Measurements from ENCODE around the gene EBLN1.
"Not testable (repeated sequence)": the region's sequence is repeated elsewhere in the genome, so short reads cannot be mapped to it uniquely, and the experiment has no call there.

EBLN1 gene

DNA sequence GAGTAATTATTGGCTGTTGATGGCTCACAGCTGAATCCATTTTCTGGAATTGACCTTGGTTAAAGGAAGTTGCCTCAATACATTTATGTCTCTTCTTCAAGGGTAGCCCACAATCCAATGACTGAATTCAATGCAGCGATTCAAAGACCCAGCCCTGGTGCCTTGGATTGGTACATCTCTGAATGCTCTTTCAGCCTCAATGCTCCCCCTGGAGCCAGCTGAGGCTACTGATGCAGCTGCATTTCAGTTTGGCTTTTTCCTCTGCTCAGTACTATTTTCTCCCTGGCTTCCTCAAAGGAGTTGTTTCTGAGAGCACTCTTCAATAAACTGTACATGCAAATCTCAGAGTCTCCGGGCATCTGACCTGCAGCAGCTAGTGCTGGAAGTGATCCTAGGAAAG, 633 bp upstream of the EBLN1 start:
- Mint-ChIP-seq H3K9me3 (no peaks in the 10 kb centered on the region), H3K36me3 (ENCODE audit: insufficient read depth) (no peaks in the 10 kb centered on the region), H3K4me1 (no peaks in the 10 kb centered on the region), H3K4me3 (no peak overlapping the region), H3K27me3 (peaks cover 48% of the 10 kb centered on the region), H3K27ac (ENCODE audit: low read depth) (no peak overlapping the region)
- ATAC-seq (replicated peaks; ENCODE audit: extremely low read depth, poor library complexity, severe bottlenecking) (no peak), DNase-seq (ENCODE audit: low spot score in 2 of 2) (no peak)

- ATAC-seq (replicated peaks; ENCODE audit: extremely low read depth, poor library complexity, severe bottlenecking); H3K36me3 Mint-ChIP-seq (ENCODE audit: insufficient read depth); H3K9me3 Mint-ChIP-seq; DNase-seq (ENCODE audit: low spot score in 2 of 2); H3K27ac Mint-ChIP-seq (ENCODE audit: low read depth); H3K4me1 Mint-ChIP-seq; H3K4me3 Mint-ChIP-seq: not testable (repeated sequence)
- H3K27me3 Mint-ChIP-seq = peaks cover 40% of the 10 kb centered on the region
Measured at GRCh38 chr10:22217084-22217483, 731 bp downstream of the EBLN1 start.

DNA sequence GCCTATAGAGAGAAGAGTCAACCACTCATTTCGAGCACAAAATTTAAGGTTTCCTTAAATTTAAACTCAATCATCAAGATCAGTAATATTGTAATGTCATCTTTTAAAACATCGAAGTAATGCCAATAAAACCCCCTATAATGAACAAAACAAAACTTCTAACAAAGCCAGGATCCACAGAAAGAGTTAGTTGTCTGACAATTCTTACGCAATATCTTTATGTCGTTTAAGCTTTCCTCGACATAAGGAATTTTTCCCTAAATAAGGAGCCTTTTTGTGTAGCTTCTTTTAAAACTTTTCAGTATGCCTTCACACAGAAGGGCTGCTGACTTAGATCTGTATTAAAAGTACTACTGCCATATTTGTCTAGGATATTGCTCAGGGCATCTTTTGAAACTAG, 7.5 kb downstream of the EBLN1 start:
- H3K4me1 Mint-ChIP-seq = no peaks in the 10 kb centered on the region
- no peaks in the 10 kb centered on the region for H3K36me3 Mint-ChIP-seq (ENCODE audit: insufficient read depth)
- DNase-seq (ENCODE audit: low spot score in 2 of 2) (no peak), ATAC-seq (replicated peaks; ENCODE audit: extremely low read depth, poor library complexity, severe bottlenecking) (no peak)
- H3K9me3 Mint-ChIP-seq = no peaks in the 10 kb centered on the region
- H3K27ac Mint-ChIP-seq (ENCODE audit: low read depth) = no peak overlapping the region
- no peak overlapping the region for H3K4me3 Mint-ChIP-seq
- peaks cover 69% of the 10 kb centered on the region for H3K27me3 Mint-ChIP-seq

- Mint-ChIP-seq H3K36me3 (ENCODE audit: insufficient read depth) (no peaks in the 10 kb centered on the region), H3K4me3 (no peak overlapping the region), H3K4me1 (no peaks in the 10 kb centered on the region), H3K27me3 (peaks cover 31% of the 10 kb centered on the region), H3K9me3 (no peaks in the 10 kb centered on the region), H3K27ac (ENCODE audit: low read depth) (no peak overlapping the region)
- DNase-seq (ENCODE audit: low spot score in 2 of 2) (no peak), ATAC-seq (replicated peaks; ENCODE audit: extremely low read depth, poor library complexity, severe bottlenecking) (no peak)
Measured at GRCh38 chr10:22193945-22194344, 23.9 kb downstream of the EBLN1 start.

GRCh38 chr10:22185586-22185985, 32.2 kb downstream of the EBLN1 start:
- Mint-ChIP-seq H3K36me3 (ENCODE audit: insufficient read depth) (no peaks in the 10 kb centered on the region), H3K4me3 (no peak overlapping the region), H3K9me3 (no peaks in the 10 kb centered on the region), H3K4me1 (no peaks in the 10 kb centered on the region), H3K27me3 (peaks cover 74% of the 10 kb centered on the region), H3K27ac (ENCODE audit: low read depth) (no peak overlapping the region)
- ATAC-seq (replicated peaks; ENCODE audit: extremely low read depth, poor library complexity, severe bottlenecking) (no peak), DNase-seq (ENCODE audit: low spot score in 2 of 2) (no peak)

DNA sequence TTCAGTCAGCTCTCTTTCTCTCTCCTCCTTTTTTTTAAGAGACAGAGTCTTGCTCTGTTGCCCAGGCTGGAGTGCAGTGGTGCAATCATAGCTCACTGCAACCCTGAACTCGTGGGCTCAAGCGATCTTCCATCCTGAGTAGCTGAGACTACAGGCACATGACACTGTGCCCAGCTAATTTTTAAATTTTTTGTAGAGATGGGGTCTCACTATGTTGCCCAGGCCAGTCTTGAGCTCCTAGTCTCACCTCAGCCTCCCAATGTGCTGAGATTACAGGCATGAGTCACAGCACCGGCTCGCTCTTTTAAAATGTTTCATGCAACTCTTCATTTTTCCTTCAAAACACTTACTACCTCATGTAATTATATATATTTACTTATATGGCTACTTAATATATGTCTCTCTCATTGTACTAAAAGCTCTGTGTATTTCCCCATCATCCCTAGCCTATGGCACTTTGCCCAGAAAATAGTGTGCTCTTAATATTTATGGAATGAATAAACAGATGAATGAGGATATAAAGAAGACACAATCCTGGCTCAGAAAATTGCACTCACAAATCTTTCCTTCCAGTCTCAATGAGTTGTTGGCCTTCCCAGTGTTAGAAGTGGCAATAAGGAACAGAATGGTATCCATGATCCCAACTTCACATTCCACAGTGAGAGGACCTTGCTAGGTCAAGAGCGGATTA, 33.9 kb downstream of the EBLN1 start:
- no peak for DNase-seq (ENCODE audit: low spot score in 2 of 2)
- Mint-ChIP-seq H3K27me3 (peaks cover 85% of the 10 kb centered on the region), H3K9me3 (no peaks in the 10 kb centered on the region)

GRCh38 chr10:22180724-22181123, 37.1 kb downstream of the EBLN1 start:
- no peak overlapping the region for H3K27ac Mint-ChIP-seq (ENCODE audit: low read depth)
- H3K27me3 Mint-ChIP-seq = peaks cover 84% of the 10 kb centered on the region
- ATAC-seq (replicated peaks; ENCODE audit: extremely low read depth, poor library complexity, severe bottlenecking) (no peak), DNase-seq (ENCODE audit: low spot score in 2 of 2) (no peak)
- no peaks in the 10 kb centered on the region for H3K4me1 Mint-ChIP-seq
- H3K9me3 Mint-ChIP-seq = no peaks in the 10 kb centered on the region
- H3K36me3 Mint-ChIP-seq (ENCODE audit: insufficient read depth) = no peaks in the 10 kb centered on the region
- no peak overlapping the region for H3K4me3 Mint-ChIP-seq

More for the DNA sequence above, 33.9 kb downstream of the EBLN1 start:
- Mint-ChIP-seq H3K4me1 (no peaks in the 10 kb centered on the region), H3K36me3 (ENCODE audit: insufficient read depth) (no peaks in the 10 kb centered on the region), H3K27ac (ENCODE audit: low read depth) (no peak overlapping the region), H3K4me3 (no peak overlapping the region)
- ATAC-seq (replicated peaks; ENCODE audit: extremely low read depth, poor library complexity, severe bottlenecking) = no peak

GRCh38 chr10:22174442-22174841, 43.4 kb downstream of the EBLN1 start:
- Mint-ChIP-seq H3K36me3 (ENCODE audit: insufficient read depth) (no peaks in the 10 kb centered on the region), H3K27me3 (peaks cover 68% of the 10 kb centered on the region), H3K4me1 (no peaks in the 10 kb centered on the region), H3K4me3 (no peak overlapping the region), H3K9me3 (no peaks in the 10 kb centered on the region), H3K27ac (ENCODE audit: low read depth) (no peak overlapping the region)
- DNase-seq (ENCODE audit: low spot score in 2 of 2) = no peak
- ATAC-seq (replicated peaks; ENCODE audit: extremely low read depth, poor library complexity, severe bottlenecking) = no peak

- peaks cover 76% of the 10 kb centered on the region for H3K27me3 Mint-ChIP-seq
- ATAC-seq (replicated peaks; ENCODE audit: extremely low read depth, poor library complexity, severe bottlenecking) = no peak
Measured at GRCh38 chr10:22171131-22171530, 46.7 kb downstream of the EBLN1 start.

DNA sequence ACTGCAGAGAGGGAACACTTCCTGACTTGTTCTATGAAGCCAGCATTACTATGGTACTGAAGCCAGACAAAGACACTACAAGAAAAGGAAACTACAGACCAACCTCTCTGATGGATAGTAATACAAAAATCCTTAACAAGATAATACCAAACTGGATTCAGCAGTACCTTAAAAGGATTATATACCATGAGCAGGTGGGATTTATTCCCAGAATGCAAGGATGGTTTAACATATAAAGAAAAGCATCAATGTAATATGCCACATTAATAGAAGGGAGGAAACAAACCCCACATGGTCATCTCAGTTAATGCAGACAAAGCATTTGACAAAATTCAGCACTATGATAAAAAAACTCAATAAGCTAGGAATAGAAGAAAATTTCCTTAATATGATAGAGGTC, 47.2 kb downstream of the EBLN1 start:
- DNase-seq (ENCODE audit: low spot score in 2 of 2) (no peak), ATAC-seq (replicated peaks; ENCODE audit: extremely low read depth, poor library complexity, severe bottlenecking) (no peak)
- Mint-ChIP-seq H3K4me1 (no peaks in the 10 kb centered on the region), H3K4me3 (no peak overlapping the region), H3K27ac (ENCODE audit: low read depth) (no peak overlapping the region), H3K9me3 (no peaks in the 10 kb centered on the region), H3K27me3 (peaks cover 71% of the 10 kb centered on the region), H3K36me3 (ENCODE audit: insufficient read depth) (no peaks in the 10 kb centered on the region)

More at GRCh38 chr10:22171131-22171530, 46.7 kb downstream of the EBLN1 start:
- Mint-ChIP-seq H3K36me3 (ENCODE audit: insufficient read depth) (no peaks in the 10 kb centered on the region), H3K4me3 (no peak overlapping the region), H3K9me3 (no peaks in the 10 kb centered on the region), H3K27ac (ENCODE audit: low read depth) (no peak overlapping the region), H3K4me1 (no peaks in the 10 kb centered on the region)
- no peak for DNase-seq (ENCODE audit: low spot score in 2 of 2)

DNA sequence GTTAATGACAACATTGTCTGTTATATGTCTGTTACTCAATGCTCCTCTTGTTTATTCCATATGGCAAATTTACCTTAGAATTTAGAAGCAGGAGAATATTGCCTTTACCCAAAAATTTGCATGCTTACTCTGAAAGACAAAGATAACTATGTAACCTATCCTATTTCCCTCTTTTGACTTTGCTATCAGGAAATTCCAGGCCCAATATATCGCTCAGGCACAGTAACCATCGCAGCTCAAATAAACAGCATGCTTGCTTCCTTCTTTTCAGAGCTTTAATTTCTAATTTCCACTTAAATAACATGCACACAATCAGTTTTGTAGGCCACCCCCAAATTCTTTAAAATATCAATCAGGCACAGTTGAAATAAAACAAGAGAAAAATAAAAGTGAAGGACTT, 57.8 kb downstream of the EBLN1 start:
- H3K9me3 Mint-ChIP-seq = no peaks in the 10 kb centered on the region
- no peak for DNase-seq (ENCODE audit: low spot score in 2 of 2)
- peaks cover 7% of the 10 kb centered on the region for H3K4me1 Mint-ChIP-seq
- H3K27ac Mint-ChIP-seq (ENCODE audit: low read depth) = no peak overlapping the region
- no peak overlapping the region for H3K4me3 Mint-ChIP-seq
- H3K36me3 Mint-ChIP-seq (ENCODE audit: insufficient read depth) = no peaks in the 10 kb centered on the region
- H3K27me3 Mint-ChIP-seq = peaks cover 30% of the 10 kb centered on the region
- no peak for ATAC-seq (replicated peaks; ENCODE audit: extremely low read depth, poor library complexity, severe bottlenecking)

GRCh38 chr10:22159180-22159579, 58.6 kb downstream of the EBLN1 start:
- H3K4me3 Mint-ChIP-seq = no peak overlapping the region
- H3K9me3 Mint-ChIP-seq = no peaks in the 10 kb centered on the region
- H3K36me3 Mint-ChIP-seq (ENCODE audit: insufficient read depth) = no peaks in the 10 kb centered on the region
- H3K4me1 Mint-ChIP-seq = peaks cover 7% of the 10 kb centered on the region
- H3K27me3 Mint-ChIP-seq = peaks cover 22% of the 10 kb centered on the region
- ATAC-seq (replicated peaks; ENCODE audit: extremely low read depth, poor library complexity, severe bottlenecking) = no peak
- no peak for DNase-seq (ENCODE audit: low spot score in 2 of 2)
- no peak overlapping the region for H3K27ac Mint-ChIP-seq (ENCODE audit: low read depth)

Measured in central memory CD8-positive, alpha-beta T cell (primary cell).